ENCODE data around the gene NINL. TPM values are rescaled to one million over a fixed set of nuclear protein-coding genes. Genes with fewer than 3 reads are reported as not detected.
"Not testable (repeated sequence)": the region's sequence is repeated elsewhere in the genome, so short reads cannot be mapped to it uniquely, and the experiment has no call there.

Gene NINL
- total RNA-seq, 1 donor from 2014 or later, result 1.4 TPM

GRCh38 chr20:25565578-25566157, 19.7 kb downstream of the NINL start:
- intact Hi-C loops (cut with DNase I), result no loop called here
- no peak for DNase-seq (ENCODE audit: low spot score)

GRCh38 chr20:25563876-25564275, 21.5 kb downstream of the NINL start:
- DNase-seq (ENCODE audit: low spot score), result no peak

GRCh38 chr20:25563362-25563761, 22.0 kb downstream of the NINL start:
- intact Hi-C loops (cut with DNase I), result no loop called here
- DNase-seq (ENCODE audit: low spot score), result no peak

More at GRCh38 chr20:25563876-25564275, 21.5 kb downstream of the NINL start:
- intact Hi-C loops (cut with DNase I), result no loop called here

GRCh38 chr20:25561771-25562170, 23.6 kb downstream of the NINL start:
- intact Hi-C loops (cut with DNase I); DNase-seq (ENCODE audit: low spot score): not testable (repeated sequence)

DNA sequence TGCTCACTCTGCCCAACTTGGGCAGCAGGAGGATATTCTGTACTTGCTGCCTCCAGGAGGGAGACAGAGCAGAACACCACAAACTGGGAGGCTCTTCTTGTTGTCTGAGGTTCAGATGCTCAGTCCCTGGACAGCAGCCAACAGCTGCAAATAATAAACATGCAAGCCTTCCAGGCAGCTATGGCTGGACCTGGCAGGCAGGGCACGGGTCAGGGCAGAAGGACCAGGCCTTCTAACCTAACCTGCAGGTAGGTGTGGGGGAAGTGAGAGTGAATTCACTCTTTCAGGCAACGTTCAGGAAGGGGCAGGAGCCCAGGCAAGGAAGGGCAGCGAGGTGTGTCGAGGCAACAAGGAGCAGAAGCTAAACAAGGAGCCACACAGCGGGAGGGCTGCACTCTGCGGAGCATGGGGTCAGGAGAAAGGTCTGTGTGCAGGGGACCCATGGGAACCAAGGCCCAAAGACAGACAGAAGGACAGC, 31.5 kb downstream of the NINL start:
- no peak for DNase-seq (ENCODE audit: low spot score)
- intact Hi-C loops (cut with DNase I), result no loop called here

DNA sequence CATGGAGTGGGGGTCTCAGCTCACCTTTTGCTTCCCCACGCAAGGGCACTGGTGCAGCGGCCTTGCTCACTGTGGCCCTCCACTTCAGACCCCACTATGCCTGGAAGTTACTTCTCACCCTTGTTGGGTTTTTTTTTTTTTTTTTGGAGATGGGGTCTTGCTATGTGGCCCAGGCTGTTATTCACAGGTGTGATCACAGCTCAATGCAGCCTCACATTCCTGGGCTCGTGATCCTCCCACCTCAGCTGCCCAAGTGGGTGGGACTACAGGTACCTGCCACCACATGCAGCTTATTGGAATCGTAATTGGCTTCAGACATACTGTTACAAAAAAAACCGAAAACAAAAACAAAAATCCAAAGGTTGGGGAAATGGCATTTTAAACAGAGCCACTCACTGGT, 32.4 kb downstream of the NINL start:
- DNase-seq (ENCODE audit: low spot score), result no peak

GRCh38 chr20:25551413-25552215, 33.7 kb downstream of the NINL start:
- intact Hi-C loops (cut with DNase I), result no loop called here
- DNase-seq (ENCODE audit: low spot score), result no peak

More for the DNA sequence above, 32.4 kb downstream of the NINL start:
- intact Hi-C loops (cut with DNase I), result no loop called here

DNA sequence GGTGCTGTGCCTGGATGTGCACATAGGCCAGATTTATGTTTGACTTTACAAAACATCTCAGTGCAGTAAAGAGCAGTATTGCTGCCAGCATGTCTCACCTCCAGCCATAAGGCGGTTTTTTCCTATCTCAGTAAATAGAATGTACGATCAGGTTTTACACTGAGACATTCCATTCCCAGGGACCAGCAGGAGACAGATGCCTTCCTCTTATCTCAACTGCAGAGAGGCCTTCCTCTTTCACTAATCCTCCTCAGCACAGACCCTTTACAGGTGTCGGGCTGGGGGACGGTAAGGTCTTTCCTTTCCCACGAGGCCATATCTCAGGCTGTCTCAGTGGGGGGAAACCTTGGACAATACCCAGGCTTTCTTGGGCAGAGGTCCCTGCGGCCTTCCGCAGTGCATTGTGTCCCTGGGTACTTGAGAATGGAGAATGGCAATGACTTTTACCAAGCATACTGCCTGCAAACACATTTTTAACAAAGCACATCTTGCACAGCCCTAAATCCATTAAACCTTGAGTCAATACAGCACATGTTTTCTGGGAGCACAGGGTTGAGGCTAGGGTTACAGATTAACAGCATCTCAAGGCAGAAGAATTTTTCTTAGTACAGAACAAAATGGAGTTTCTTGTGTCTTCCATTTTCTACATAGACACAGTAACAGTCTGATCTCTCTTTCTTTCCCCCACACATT, 34.5 kb downstream of the NINL start:
- intact Hi-C loops (cut with DNase I); DNase-seq (ENCODE audit: low spot score): not testable (repeated sequence)

DNA sequence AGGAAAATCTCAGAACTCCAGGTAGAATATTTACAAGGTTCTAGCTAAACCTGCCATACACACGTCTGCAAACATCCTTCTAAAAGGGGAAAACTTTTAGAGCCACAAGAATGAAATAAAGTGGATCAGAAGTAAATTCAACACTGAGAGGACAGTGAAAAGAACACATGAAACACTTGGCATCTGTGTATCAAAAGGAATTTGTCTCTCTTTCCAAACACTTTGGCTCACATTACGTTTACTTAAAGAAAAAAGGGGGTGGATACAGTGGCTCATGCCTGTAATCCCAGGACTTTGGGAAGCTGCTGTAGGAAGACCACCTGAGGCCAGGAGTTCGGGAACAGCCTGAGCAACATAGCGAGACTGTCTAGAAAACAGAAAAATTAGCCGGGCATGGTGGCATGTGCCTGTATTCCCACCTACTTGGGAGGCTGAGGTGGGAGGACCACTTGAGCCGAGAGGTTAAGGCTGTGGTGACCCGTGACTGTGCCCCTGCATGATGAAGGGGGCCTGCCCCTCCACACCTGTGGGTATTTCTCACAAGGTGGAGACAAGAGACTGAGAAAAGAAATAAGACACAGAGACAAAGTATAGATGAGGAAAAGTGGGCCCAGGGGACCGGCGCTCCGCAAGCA, 35.4 kb downstream of the NINL start:
- no peak for DNase-seq (ENCODE audit: low spot score)
- intact Hi-C loops (cut with DNase I), result no loop called here

DNA sequence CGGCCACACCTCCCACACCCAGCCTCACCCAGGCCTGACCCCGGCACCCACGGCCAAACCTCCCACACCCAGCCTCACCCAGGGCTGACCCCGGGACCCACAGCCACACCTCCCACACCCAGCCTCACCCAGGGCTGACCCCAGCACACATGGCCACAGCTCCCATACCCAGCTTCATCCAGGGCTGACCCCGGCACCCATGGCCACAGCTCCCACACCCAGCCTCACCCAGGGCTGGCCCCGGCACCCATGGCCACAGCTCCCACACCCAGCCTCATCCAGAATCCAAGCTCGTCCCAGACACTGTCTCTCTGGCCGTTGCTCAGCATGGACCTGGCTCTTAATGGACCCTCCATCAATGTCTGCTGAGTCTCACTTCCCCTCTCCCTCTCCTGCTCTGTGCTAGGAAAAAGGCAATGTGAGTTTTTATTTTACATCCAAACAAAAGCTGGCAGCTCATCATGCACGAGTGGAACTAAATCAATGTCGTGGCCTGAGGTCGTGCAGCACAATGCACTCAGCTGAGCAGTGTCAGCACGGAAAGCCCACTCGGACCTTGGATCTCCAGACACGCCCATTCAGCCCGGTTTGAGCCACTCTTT, 36.1 kb downstream of the NINL start:
- intact Hi-C loops (cut with DNase I), result no loop called here
- no peak for DNase-seq (ENCODE audit: low spot score)

DNA sequence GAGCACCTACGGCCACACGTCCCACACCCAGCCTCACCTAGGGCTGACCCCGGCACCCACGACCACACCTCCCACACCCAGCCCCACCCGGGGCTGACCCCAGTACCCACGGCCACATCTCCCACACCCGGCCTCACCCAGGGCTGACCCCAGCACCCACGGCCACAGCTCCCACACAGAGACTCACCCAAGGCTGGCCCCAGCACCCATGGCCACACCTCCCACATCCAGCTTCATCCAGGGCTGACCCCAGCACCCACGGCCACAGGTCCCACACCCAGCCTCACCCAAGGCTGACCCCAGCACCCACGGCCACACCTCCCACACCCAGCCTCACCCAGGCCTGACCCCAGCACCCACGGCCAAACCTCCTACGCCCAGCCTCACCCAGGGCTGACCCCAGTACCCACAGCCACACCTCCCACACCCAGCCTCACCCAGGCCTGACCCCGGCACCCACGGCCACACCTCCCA, 36.7 kb downstream of the NINL start:
- intact Hi-C loops (cut with DNase I), result no loop called here

DNA sequence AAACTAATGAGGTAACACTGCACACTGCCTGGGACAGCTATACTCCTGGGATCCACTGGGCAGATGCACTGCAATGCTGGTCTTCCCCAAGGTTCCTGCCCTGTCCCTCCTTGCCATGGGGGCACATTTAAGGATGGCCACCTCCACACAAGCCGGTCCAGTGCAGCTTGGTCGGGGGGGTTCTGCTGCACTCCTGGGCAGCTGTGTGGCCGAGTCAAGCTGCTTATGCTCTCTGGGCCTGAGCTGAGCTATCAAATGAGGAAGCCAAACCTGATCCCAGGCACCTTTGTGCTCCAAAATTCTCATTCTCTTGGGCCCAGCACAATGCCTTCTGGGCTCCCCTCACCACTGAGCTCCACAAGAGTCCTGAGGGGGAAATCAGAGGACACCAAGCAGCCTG, 37.3 kb downstream of the NINL start:
- DNase-seq (ENCODE audit: low spot score), result no peak
- intact Hi-C loops (cut with DNase I), result no loop called here

More for the DNA sequence above, 36.7 kb downstream of the NINL start:
- no peak for DNase-seq (ENCODE audit: low spot score)

GRCh38 chr20:25547063-25547462, 38.3 kb downstream of the NINL start:
- intact Hi-C loops (cut with DNase I), result no loop called here
- no peak for DNase-seq (ENCODE audit: low spot score)

DNA sequence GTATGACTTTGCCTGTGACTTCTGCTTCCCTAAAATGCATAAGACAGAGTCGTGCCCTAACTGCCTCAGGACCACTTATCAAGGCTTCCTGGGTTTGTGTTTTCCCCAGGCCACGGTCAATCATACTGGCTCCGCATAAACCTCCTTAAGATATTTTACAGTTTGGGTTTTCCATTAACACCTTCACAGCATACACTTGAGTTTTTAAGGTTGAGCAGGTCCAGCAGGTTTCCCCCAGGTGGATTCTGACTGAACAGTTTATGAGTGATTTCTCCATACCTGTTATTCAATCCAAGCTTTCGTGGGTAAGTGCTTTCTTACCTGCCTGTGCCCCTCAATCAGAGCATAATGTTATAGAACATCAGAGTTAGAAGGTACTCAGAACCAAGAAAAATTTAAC, 39.3 kb downstream of the NINL start:
- intact Hi-C loops (cut with DNase I), result no loop called here
- no peak for DNase-seq (ENCODE audit: low spot score)

DNA sequence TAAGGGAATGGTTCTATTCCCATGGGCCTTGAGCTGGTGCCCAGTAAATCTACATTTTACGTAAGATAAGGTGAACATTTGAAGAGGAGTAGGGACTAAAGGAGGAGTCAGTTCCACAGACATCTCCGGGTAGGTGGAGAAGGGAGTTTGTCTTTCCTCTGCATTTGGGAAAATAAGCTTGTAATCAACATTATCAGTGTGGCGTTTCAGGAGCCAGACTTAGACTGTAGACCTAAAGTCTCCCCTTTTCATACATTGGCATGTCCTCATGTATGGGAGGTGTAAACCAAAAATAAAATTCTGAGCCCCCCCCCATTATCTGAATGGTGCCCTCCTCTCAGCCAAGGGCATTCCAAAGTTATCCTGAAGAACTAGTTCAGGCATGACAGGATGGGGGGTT, 40.2 kb downstream of the NINL start:
- DNase-seq (ENCODE audit: low spot score), result no peak
- intact Hi-C loops (cut with DNase I), result no loop called here

DNA sequence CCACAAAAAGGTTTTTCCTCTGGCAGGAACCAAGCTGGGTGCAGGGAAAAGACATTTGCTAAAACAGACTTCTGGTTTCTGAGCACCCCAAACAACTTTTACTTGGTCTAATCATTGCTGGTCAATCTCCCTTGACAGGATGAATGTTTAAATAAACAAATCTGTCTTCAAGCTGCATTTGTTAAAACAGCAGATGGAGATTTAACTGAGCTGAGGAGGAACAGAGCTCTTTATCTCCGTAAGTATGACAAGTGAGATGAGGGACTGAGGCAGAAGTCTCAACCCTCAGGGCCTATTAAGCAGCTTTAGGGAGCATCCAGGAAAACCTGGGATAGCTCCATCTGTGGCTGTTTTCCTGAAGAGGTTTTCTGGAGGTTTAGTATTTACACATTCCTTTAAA, 40.6 kb downstream of the NINL start:
- DNase-seq (ENCODE audit: low spot score), result no peak

DNA sequence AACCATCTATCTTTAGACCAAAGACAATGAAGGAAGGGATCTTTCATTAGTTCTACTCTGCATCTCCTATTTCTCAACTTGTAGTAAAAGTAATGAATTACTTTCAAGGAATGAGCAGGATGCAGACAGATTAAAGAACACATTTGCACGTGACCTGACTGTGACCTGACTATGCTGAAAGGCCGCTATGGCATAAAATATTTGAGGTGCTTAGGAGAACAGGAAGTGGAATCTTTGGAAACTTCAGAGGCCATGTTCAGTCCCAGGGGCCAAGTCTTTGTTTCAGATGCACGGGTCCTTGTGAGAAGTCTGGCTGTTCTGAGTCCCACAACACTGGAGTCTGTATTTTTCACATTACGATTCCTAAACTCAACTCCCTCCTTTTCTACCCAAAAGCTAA, 41.0 kb downstream of the NINL start:
- intact Hi-C loops (cut with DNase I), result no loop called here
- no peak for DNase-seq (ENCODE audit: low spot score)

More for the DNA sequence above, 40.6 kb downstream of the NINL start:
- intact Hi-C loops (cut with DNase I), result no loop called here

- DNase-seq (ENCODE audit: low spot score), result no peak
- intact Hi-C loops (cut with DNase I), result no loop called here
These were observed 42.3 kb downstream of the NINL start for GRCh38 chr20:25543068-25543467.

GRCh38 chr20:25541676-25542075, 43.7 kb downstream of the NINL start:
- DNase-seq (ENCODE audit: low spot score), result no peak
- intact Hi-C loops (cut with DNase I), result no loop called here
